ENCODE data around the gene CELF6.

Gene CELF6

DNA sequence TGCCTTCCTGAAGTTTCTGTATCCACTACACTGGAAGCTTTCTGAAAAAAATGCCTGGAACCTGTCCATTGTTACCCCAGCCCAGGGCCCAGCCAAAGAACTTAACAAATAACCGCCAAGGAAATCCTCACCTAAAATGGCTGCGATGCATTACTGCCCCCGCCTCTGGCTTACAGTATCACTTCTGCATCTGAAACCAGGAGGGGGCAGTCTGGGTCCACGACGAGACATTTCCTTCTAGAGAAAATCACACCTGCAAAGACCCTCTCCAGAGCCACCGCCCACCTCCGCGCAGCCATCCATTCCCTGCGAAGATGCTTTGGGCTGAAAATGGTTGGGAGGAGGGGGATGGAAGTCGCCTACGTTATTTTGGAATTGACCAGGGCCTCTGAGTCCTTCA is 22.4 kb upstream of the CELF6 start:
- TF ChIP-seq, protein P1, sequence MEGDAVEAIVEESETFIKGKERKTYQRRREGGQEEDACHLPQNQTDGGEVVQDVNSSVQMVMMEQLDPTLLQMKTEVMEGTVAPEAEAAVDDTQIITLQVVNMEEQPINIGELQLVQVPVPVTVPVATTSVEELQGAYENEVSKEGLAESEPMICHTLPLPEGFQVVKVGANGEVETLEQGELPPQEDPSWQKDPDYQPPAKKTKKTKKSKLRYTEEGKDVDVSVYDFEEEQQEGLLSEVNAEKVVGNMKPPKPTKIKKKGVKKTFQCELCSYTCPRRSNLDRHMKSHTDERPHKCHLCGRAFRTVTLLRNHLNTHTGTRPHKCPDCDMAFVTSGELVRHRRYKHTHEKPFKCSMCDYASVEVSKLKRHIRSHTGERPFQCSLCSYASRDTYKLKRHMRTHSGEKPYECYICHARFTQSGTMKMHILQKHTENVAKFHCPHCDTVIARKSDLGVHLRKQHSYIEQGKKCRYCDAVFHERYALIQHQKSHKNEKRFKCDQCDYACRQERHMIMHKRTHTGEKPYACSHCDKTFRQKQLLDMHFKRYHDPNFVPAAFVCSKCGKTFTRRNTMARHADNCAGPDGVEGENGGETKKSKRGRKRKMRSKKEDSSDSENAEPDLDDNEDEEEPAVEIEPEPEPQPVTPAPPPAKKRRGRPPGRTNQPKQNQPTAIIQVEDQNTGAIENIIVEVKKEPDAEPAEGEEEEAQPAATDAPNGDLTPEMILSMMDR (conservative IDR thresholded peaks at IDR 0.05; ENCODE audit: low read depth, low read length) = 0 out of 2 replicates have a peak, but pooled peaks have one; percentile 14
- Histone ChIP-seq H3K4me2 (no peak overlapping the region), H4K20me1 (ENCODE audit: insufficient read depth) (no peaks in the 10 kb centered on the region), H3K9ac (no peak overlapping the region), H3K27me3 (ENCODE audit: insufficient read depth, low read depth) (no peaks in the 10 kb centered on the region), H2AFZ (ENCODE audit: low read depth) (no peak overlapping the region), H3K27ac (no peak overlapping the region), H3K36me3 (ENCODE audit: insufficient read depth) (no peaks in the 10 kb centered on the region), H3K4me3 (IDR thresholded peaks at IDR 0.05; ENCODE audit: insufficient read depth, low read depth, low read length) (no peak overlapping the region), H3K4me1 (ENCODE audit: low read depth, poor library complexity, severe bottlenecking) (no peaks in the 10 kb centered on the region), H3K79me2 (ENCODE audit: insufficient read depth, low read depth) (no peaks in the 10 kb centered on the region)

DNA sequence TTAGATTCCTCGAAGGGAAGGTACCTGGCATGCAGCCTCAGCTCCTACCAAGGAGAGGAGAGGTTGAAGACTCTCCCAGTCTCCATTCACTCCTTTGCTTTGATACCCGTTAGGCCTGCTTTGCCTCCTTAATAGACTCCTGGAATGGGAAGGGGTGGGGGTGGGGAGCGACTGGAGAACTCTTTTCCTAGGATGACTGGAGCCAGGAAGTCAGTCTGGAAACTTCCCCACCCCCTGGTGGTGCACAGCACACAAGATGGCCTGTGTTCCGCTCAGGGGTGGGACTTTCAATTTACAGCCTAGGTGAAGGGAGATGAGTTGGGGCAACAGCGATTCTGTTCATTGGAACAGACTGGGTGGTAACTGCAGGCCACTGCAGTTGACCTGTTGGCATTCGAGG is 21.4 kb upstream of the CELF6 start:
- Histone ChIP-seq H3K79me2 (ENCODE audit: insufficient read depth, low read depth) (no peaks in the 10 kb centered on the region), H3K4me1 (ENCODE audit: low read depth, poor library complexity, severe bottlenecking) (no peaks in the 10 kb centered on the region), H3K4me3 (IDR thresholded peaks at IDR 0.05; ENCODE audit: insufficient read depth, low read depth, low read length) (no peak overlapping the region), H3K4me2 (no peak overlapping the region), H3K27me3 (ENCODE audit: insufficient read depth, low read depth) (no peaks in the 10 kb centered on the region), H3K27ac (no peak overlapping the region), H2AFZ (ENCODE audit: low read depth) (no peak overlapping the region), H3K36me3 (ENCODE audit: insufficient read depth) (no peaks in the 10 kb centered on the region), H3K9ac (no peak overlapping the region), H4K20me1 (ENCODE audit: insufficient read depth) (no peaks in the 10 kb centered on the region)
- TF ChIP-seq, protein P1 (conservative IDR thresholded peaks at IDR 0.05; ENCODE audit: low read depth, low read length) = no peak

DNA sequence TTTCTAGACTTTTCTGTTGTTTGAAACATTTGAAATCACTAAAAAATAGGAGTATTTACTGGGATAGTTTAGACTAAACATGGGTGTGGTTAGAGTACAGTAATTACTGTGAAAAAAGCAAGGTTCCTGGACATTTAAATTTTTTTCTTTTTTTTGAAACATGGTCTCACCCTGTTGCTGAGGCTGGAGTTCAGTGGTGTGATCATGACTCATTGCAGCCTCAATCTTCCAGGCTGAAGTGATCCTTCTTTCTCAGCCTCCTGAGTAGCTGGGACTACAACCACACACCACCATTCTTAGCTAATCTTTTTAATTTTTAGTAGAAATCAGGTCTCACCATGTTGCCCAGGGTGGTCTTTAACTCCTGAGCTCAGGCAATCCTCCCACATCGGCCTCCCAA is 20.4 kb upstream of the CELF6 start:
- Histone ChIP-seq H3K4me1 (ENCODE audit: low read depth, poor library complexity, severe bottlenecking) (no peaks in the 10 kb centered on the region), H4K20me1 (ENCODE audit: insufficient read depth) (no peaks in the 10 kb centered on the region), H3K9ac (no peak overlapping the region), H3K36me3 (ENCODE audit: insufficient read depth) (no peaks in the 10 kb centered on the region), H3K4me3 (IDR thresholded peaks at IDR 0.05; ENCODE audit: insufficient read depth, low read depth, low read length) (no peak overlapping the region), H2AFZ (ENCODE audit: low read depth) (no peak overlapping the region), H3K4me2 (no peak overlapping the region), H3K79me2 (ENCODE audit: insufficient read depth, low read depth) (no peaks in the 10 kb centered on the region), H3K27me3 (ENCODE audit: insufficient read depth, low read depth) (no peaks in the 10 kb centered on the region), H3K27ac (no peak overlapping the region)
- TF ChIP-seq, protein P1 (conservative IDR thresholded peaks at IDR 0.05; ENCODE audit: low read depth, low read length) = no peak

DNA sequence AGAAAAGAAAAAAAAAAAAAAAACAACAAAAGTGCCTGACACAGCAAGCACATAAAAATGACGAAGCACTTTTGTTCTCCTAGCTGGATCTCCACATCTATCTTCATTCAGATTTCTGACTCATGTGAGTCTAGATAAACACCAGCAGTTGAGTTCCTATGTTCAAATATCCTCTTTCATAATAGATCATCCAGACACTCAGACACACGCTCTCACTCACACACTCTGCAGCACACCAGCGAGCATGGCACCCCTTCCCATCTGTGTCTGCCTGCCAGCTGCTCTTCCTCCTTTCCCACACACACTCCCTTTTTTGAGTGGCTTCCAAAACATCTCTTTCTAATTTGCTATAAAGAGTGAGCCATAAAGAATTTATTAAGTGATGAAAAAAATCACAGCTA is 19.8 kb upstream of the CELF6 start:
- Histone ChIP-seq H3K9ac (no peak overlapping the region), H3K79me2 (ENCODE audit: insufficient read depth, low read depth) (no peaks in the 10 kb centered on the region), H4K20me1 (ENCODE audit: insufficient read depth) (no peaks in the 10 kb centered on the region), H3K4me1 (ENCODE audit: low read depth, poor library complexity, severe bottlenecking) (no peaks in the 10 kb centered on the region), H3K27me3 (ENCODE audit: insufficient read depth, low read depth) (no peaks in the 10 kb centered on the region), H3K27ac (no peak overlapping the region), H3K4me2 (no peak overlapping the region), H3K4me3 (IDR thresholded peaks at IDR 0.05; ENCODE audit: insufficient read depth, low read depth, low read length) (no peak overlapping the region), H3K36me3 (ENCODE audit: insufficient read depth) (no peaks in the 10 kb centered on the region), H2AFZ (ENCODE audit: low read depth) (no peak overlapping the region)
- TF ChIP-seq, protein P1 (conservative IDR thresholded peaks at IDR 0.05; ENCODE audit: low read depth, low read length) = no peak
